ENCODE measurements around the gene LRRC8D.

DNA sequence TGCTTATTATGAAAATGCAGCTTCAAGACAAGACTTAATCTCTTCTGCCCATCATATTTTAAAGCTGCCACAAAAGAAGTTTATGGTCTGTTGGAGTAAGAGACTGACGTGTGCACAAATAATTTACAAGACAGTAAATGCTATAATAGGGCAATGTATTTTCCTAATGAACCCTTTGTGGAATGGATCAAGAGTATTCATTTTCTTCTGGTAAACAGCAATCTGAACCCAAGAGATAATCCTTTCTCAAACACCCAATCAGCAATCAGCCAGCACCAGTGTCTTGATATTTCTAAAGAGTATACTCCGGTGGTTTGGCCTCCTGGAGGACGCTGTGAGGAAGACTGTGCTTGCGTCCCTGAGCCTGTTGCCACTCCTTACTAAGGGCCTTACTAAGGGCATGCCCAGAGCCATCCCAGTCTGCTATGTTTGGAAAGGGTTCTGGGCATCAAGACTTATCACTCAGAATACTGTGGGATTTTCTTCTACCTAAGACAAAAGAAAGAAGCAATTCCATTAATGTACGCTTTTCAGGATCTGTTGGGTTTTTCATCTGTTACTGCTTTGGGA lies 48.8 kb upstream of the LRRC8D start:
- TF ChIP-seq, protein P1, sequence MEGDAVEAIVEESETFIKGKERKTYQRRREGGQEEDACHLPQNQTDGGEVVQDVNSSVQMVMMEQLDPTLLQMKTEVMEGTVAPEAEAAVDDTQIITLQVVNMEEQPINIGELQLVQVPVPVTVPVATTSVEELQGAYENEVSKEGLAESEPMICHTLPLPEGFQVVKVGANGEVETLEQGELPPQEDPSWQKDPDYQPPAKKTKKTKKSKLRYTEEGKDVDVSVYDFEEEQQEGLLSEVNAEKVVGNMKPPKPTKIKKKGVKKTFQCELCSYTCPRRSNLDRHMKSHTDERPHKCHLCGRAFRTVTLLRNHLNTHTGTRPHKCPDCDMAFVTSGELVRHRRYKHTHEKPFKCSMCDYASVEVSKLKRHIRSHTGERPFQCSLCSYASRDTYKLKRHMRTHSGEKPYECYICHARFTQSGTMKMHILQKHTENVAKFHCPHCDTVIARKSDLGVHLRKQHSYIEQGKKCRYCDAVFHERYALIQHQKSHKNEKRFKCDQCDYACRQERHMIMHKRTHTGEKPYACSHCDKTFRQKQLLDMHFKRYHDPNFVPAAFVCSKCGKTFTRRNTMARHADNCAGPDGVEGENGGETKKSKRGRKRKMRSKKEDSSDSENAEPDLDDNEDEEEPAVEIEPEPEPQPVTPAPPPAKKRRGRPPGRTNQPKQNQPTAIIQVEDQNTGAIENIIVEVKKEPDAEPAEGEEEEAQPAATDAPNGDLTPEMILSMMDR (IDR thresholded peaks at IDR 0.05): no peak
- no peak for TF ChIP-seq POLR2A (IDR thresholded peaks at IDR 0.05)
